ENCODE measurements around the gene PHKB.
"Not testable (repeated sequence)": the region's sequence is repeated elsewhere in the genome, so short reads cannot be mapped to it uniquely, and the experiment has no call there.

The PHKB gene

GRCh38 chr16:47627721-47628120, 166.6 kb downstream of the PHKB start:
- no peak for DNase-seq

DNA sequence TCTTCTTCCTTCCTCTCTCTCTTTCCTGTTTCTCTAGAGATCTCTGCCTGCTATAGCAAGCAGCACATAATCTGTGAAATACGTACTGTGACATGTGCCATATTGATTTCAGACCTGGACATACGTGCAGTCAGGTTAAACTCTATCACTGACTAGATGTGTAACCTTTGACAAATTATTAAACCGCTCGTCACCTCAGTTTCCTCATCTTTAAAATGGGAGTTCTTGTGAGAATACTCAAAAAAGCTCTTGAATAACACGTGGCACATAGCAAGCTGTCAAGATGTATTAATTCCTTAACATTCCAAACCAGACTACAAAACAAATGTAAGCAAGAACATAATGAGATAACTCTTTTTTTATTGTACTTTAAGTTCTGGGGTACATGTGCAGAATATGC, 170.0 kb downstream of the PHKB start:
- DNase-seq: no peak

DNA sequence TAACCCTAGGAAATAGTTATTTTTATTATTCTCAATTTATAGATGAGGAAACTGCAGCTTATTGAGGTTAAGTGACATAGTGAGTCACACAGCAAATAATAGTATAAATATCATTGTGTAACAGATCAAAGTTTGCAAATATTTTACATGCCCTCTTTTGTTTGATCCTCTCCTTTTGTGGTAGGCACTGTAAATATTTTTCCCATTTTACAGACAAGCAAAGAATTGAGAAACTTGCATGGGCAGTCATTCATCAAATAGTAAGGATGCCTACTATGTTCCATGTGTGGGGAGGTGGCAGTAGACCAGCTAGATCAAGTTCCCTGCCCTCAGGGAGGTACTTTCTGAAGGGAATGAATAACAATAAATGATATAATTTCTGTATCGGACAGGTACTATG, 173.0 kb downstream of the PHKB start:
- DNase-seq: no peak

GRCh38 chr16:47634727-47635126, 173.6 kb downstream of the PHKB start:
- DNase-seq: no peak

GRCh38 chr16:47636501-47637099, 175.5 kb downstream of the PHKB start:
- DNase-seq: no peak

GRCh38 chr16:47638175-47638574, 177.0 kb downstream of the PHKB start:
- DNase-seq: no peak

DNA sequence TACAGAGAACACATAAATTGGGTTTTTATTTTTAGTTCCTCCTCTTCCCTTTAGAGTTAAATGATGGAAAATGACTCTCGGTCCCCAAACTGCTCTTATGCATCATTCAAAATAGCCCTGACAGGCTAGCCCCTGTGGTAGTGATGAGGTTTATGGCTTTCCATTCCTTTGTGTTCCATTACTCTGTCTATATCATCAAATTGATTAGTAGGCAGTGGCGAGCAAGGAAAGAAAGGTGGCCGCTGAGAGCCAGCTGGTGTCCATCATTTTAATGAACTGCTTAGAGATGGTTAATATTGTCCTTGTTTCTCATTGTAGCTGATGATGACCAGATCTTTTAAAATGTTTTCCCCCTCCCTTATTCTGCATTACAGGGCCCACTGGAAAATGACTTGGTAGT, 179.5 kb downstream of the PHKB start:
- DNase-seq: no peak

GRCh38 chr16:47643323-47644000, 182.3 kb downstream of the PHKB start:
- DNase-seq: peak; percentile 9 to 35

GRCh38 chr16:47644166-47644565, 183.0 kb downstream of the PHKB start:
- peak; percentile 20 to 26 for DNase-seq

- no peak for DNase-seq
Measured at GRCh38 chr16:47644661-47645060, 183.5 kb downstream of the PHKB start.

DNA sequence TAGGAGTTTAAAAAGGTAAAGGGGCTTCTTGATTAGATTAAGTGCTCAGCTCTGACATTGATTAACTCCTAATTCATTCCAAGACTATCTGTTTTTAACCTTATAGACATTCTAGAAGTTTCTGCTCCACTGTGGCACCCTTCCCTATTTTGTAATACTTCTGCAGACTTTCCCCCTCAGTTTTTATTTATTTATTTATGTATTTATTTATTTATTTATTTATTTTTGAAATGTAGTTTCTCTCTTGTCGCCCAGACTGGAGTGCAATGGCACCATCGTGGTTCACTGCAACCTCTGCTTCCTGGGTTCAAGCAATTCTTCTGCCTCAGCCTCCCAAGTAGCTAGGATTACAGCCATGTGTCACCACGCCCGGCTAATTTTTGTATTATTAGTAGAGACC, 185.8 kb downstream of the PHKB start:
- DNase-seq: no peak

DNA sequence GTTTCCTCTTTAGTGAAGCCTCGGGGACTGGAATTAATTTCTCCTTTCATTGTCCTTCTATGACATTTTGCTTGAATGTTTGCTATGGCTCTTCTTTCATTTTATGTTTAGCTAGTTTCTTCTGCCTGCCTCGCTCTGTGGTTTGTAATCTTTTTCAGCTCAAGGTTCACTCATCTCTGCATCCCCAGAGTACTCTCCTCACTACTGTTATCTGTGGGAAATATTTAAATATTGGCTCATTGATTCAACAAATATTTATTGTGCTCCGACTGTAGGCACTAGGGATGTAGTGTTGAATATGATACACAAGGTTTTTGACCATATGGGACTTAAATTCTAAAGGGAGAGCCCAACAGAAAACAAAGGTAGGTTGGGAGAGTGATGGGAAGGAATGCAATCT, 195.9 kb downstream of the PHKB start:
- no peak for DNase-seq

- no peak for DNase-seq
Measured at GRCh38 chr16:47657977-47658376, 196.8 kb downstream of the PHKB start.

- peak; percentile 1 to 12 for DNase-seq
Measured at GRCh38 chr16:47660540-47660939, 199.4 kb downstream of the PHKB start.

- no peak for DNase-seq
Measured at GRCh38 chr16:47664653-47665325, 203.7 kb downstream of the PHKB start.

GRCh38 chr16:47666434-47666833, 205.3 kb downstream of the PHKB start:
- no peak for DNase-seq

DNA sequence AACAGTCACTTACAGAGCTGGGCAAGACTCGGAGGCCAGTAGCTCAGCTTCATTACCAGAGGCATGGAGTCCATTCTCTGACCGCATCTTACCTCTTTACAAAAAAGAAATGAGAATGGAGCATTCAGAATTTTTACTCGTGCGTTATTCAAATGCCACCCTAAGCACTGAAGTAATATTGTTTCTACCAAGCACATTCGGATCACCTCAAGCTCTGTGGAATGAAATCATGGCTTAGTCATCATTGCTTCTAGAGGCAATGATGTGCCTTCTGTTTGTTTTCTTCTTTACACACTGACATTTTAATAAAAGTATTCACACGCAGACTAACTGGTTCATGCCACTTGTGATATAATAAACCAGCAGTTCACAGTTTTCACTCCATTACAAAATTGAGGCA, 206.8 kb downstream of the PHKB start:
- no peak for DNase-seq

DNA sequence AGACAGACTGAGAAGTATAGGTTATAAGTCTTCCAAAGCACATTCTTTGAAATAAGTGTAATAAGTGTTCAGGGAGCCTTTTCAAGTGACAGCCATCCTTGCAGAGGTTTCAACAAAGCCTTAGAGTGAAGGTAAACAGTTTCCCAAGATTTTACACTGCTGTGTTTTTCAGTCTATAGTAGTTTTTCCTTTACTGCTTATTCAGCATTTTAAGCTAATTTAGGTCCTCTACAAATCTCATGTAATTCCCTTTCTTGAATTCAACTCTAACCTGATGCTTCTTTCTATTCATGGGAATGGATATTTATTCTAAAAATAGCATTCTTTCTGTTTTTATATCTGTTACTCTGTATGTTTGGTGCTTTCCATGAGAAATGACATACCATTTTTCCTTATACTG, 211.3 kb downstream of the PHKB start:
- DNase-seq: no peak

GRCh38 chr16:47676635-47677177, 215.6 kb downstream of the PHKB start:
- no peak for DNase-seq

- not testable (repeated sequence) for DNase-seq
Measured at GRCh38 chr16:47681571-47681970, 220.4 kb downstream of the PHKB start.

- DNase-seq: no peak
Measured at GRCh38 chr16:47687694-47688093, 226.6 kb downstream of the PHKB start.

DNA sequence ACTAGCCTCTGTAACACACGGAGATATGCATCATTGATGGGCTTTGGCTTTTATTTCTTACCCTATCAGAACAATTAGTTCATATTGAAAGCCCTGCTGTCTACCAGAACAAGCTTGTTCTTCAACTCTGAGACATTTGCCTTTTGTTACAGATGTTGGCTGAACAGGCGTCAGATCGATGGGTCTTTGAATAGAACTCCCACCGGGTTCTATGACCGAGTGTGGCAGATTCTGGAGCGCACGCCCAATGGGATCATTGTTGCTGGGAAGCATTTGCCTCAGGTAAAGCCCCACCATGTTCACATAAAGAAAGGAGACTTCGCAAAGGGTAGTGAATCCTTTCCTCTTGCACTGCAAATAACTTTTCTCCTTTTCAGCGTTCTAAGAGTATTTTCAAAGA, 232.1 kb downstream of the PHKB start:
- DNase-seq: no peak

- DNase-seq: no peak
Measured at GRCh38 chr16:47694543-47694942, 233.4 kb downstream of the PHKB start.

GRCh38 chr16:47695756-47696155, 234.6 kb downstream of the PHKB start:
- no peak for DNase-seq
